Left ventricle myocardium inferior (tissue), 1 donor: ENCODE results near the gene CALN1. TPM values are rescaled to one million over a fixed set of nuclear protein-coding genes. Genes with fewer than 3 reads are reported as not detected.

ENCODE experiments used
- DNase-seq: peaks from one replicate; pipeline ENCODE4 v3.0.0-alpha.2; 2020
- H3K27ac ChIP-seq: fragments of 200-600 bp; replicated peaks from 2 replicates; pipeline ENCODE4 v1.8.0; 2021
- H3K27me3 ChIP-seq: fragments of 200-600 bp; 2 replicates; pipeline ENCODE4 v1.8.0; 2021; ENCODE audit warnings: low read depth
- H3K36me3 ChIP-seq: fragments of 200-600 bp; 2 replicates; pipeline ENCODE4 v1.8.0; 2021
- H3K4me1 ChIP-seq: fragments of 200-600 bp; 2 replicates; pipeline ENCODE4 v1.8.0; 2021
- H3K4me3 ChIP-seq: fragments of 200-600 bp; 2 replicates; pipeline ENCODE4 v1.8.0; 2021; ENCODE audit warnings: mild to moderate bottlenecking, moderate library complexity
- H3K9me3 ChIP-seq: fragments of 200-600 bp; replicated peaks from 2 replicates; pipeline ENCODE4 v1.8.0; 2021
- intact Hi-C: fragments of 100-400 bp; cut with micrococcal nuclease; formaldehyde crosslinking; loops from one replicate; pipeline ENCODE4 v1.11.0; 2022
- total RNA-seq: library from RNA; stranded (reverse); fragmentation: NEBNext Ultra II Directional; extraction: Animal tissue kit (Norgen Biotek cat#: 25700); gene quantifications from one replicate; pipeline ENCODE4 v1.2.1, GENCODE V29; 2021
- TF ChIP-seq, protein P1 (sequence below): fragments of 200-600 bp; IDR thresholded peaks from 2 replicates; pipeline ENCODE4 v1.8.0; 2021; ENCODE audit warnings: antibody characterized with exemption, mild to moderate bottlenecking, borderline replicate concordance
- donor health status: DM: no; HTN: yes; CAD: no; lungs with severe emphysema.

The CALN1 gene
- total RNA-seq, 1 donor from 2014 or later, result not detected

DNA sequence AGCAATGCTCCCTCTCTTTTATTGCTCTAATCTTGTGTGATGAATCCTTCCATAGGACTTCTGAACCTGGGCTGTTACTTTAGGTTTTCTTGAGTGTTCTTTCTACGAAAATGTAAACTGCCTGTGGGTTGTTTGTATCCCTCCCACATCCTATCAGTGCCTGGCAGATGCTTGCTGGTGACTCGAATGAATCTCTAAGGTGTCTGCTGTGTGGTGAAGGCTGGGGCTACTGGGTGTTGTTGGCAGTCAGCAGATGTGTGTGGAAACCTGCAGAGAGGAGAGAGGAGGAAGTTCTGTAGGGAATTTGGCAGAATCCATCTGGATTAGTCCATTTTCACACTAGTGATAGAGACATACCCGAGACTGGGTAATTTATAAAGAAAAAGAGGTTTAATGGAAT lies 639.4 kb downstream of the CALN1 start:
- Histone ChIP-seq H3K4me1 (no peaks in the 10 kb centered on the region), H3K4me3 (no peak overlapping the region), H3K27ac (no peak overlapping the region), H3K36me3 (no peaks in the 10 kb centered on the region), H3K9me3 (no peaks in the 10 kb centered on the region), H3K27me3 (peaks cover 61% of the 10 kb centered on the region)
- intact Hi-C loops, result no loop called here
- no peak for DNase-seq
- TF ChIP-seq, protein P1, sequence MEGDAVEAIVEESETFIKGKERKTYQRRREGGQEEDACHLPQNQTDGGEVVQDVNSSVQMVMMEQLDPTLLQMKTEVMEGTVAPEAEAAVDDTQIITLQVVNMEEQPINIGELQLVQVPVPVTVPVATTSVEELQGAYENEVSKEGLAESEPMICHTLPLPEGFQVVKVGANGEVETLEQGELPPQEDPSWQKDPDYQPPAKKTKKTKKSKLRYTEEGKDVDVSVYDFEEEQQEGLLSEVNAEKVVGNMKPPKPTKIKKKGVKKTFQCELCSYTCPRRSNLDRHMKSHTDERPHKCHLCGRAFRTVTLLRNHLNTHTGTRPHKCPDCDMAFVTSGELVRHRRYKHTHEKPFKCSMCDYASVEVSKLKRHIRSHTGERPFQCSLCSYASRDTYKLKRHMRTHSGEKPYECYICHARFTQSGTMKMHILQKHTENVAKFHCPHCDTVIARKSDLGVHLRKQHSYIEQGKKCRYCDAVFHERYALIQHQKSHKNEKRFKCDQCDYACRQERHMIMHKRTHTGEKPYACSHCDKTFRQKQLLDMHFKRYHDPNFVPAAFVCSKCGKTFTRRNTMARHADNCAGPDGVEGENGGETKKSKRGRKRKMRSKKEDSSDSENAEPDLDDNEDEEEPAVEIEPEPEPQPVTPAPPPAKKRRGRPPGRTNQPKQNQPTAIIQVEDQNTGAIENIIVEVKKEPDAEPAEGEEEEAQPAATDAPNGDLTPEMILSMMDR, result no peak

DNA sequence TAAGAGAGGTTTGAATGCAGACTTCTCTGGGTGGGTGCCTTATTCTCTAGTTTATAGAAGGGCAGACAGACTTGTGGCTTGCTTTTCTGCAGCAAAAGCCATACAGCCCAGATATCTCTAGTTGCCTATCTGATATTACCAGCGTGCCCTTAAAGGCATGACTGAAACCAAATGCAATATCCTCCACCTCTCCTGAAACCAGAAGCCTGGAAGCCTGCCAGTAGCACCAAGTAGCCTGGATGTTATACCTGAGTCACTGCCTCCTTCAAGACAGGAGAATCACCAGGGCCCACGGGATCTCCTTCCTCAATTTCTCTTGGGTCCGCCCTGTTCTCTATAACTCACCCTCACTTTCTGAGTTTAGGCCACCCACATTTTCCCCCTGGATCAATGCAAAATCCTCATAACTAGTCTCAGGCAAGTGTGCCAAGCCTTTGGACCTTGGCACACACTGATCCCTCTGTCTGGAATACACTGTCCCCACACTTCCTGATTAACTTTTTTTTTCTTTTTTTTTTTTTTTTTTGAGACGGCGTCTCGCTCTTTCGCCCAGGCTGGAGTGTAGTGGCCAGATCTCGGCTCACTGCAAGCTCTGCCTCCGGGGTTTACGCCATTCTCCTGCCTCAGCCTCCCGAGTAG lies 641.8 kb downstream of the CALN1 start:
- no peak overlapping the region for H3K27ac ChIP-seq
- DNase-seq, result no peak
- intact Hi-C loops, result no loop called here
- no peaks in the 10 kb centered on the region for H3K9me3 ChIP-seq
- no peak overlapping the region for H3K4me3 ChIP-seq
- no peaks in the 10 kb centered on the region for H3K4me1 ChIP-seq
- H3K27me3 ChIP-seq, result peaks cover 42% of the 10 kb centered on the region
- no peaks in the 10 kb centered on the region for H3K36me3 ChIP-seq
- TF ChIP-seq, protein P1, result no peak

DNA sequence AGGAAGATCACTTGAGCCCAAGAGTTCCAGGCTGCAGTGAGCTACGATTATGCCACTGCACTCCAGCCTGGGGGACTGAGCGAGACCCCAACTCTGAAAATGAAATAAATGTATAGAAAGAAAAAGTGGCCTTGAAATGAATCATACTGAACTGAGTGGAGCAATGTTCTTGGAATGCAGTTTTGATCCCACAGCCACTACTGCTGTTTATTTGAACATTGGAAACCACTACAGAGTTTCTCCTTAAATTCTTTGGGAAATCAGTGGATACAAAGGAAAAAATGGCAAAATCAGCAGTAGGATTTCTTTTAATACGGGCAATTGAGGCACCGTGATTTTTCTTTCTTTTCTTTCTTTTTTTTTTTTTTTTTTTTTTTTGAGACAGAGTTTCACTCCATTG lies 642.8 kb downstream of the CALN1 start:
- Histone ChIP-seq H3K4me3 (no peak overlapping the region), H3K36me3 (no peaks in the 10 kb centered on the region), H3K9me3 (no peaks in the 10 kb centered on the region), H3K4me1 (no peaks in the 10 kb centered on the region), H3K27me3 (peaks cover 31% of the 10 kb centered on the region), H3K27ac (no peak overlapping the region)
- intact Hi-C loops, result no loop called here
- TF ChIP-seq, protein P1, result no peak
- no peak for DNase-seq

DNA sequence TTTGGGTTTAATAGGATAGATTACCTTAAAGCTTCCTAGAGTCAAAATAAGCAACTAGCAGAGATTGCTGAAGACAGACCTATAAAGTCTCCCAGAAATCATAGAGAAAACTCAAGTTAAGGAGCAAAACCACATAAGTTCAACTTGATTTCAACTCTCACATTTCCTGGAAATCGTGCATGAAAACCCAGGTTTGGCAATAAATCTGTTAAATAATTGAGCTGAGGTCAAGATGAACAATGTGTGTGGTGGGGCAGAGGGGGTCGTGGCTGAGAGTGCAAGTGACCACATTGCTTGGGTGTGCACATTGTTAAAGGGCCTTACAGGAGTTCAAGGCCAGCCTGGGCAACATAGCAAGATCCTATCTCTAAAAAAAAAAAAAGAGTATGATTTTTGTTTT lies 643.7 kb downstream of the CALN1 start:
- TF ChIP-seq, protein P1, result no peak
- no peaks in the 10 kb centered on the region for H3K4me1 ChIP-seq
- intact Hi-C loops, result no loop called here
- H3K9me3 ChIP-seq, result peaks cover under 1% of the 10 kb centered on the region
- H3K27ac ChIP-seq, result no peak overlapping the region
- no peaks in the 10 kb centered on the region for H3K36me3 ChIP-seq
- no peak overlapping the region for H3K4me3 ChIP-seq
- peaks cover 23% of the 10 kb centered on the region for H3K27me3 ChIP-seq
- DNase-seq, result no peak

DNA sequence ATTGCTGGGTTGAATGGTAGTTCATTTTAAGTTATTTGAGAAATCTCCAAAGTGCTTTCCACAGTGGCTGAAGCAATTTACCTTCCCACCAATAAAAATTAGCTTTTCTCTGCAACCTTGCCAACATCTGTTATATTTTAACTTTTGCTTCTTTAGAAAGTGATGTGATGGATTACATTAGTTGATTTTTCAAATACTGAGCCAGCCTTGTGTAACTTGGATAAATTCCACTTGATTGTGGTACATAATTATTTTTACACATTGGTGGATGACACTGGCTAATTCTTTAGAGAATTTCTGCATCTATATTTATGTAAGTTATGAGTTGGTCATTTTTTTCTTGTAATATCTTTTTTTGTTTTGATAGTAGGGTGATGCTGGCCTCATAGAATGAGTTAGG lies 646.1 kb downstream of the CALN1 start:
- H3K27me3 ChIP-seq, result no peaks in the 10 kb centered on the region
- H3K4me3 ChIP-seq, result no peak overlapping the region
- no peak overlapping the region for H3K27ac ChIP-seq
- no peak for DNase-seq
- TF ChIP-seq, protein P1, result no peak
- H3K9me3 ChIP-seq, result peaks cover 23% of the 10 kb centered on the region
- H3K36me3 ChIP-seq, result no peaks in the 10 kb centered on the region
- intact Hi-C loops, result no loop called here
- no peaks in the 10 kb centered on the region for H3K4me1 ChIP-seq

DNA sequence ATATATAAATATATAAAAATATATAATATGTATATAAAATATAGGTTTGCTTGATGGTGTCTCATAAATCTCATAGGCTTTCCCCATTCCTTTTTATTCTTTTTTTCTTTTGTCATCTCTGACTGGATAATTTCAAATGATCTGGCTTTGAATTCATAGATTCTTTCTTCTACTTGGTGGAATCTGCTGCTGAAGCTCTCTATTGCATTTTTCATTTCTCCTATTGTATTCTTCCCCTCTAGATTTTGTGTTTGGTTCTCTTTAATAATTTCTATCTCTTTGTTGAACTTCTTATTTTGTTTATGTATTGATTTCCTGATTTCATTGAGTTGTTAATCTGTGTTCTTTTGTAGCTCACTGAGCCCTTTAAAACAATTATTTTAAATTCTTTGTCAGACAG lies 650.8 kb downstream of the CALN1 start:
- TF ChIP-seq, protein P1, result no peak
- Histone ChIP-seq H3K27me3 (no peaks in the 10 kb centered on the region), H3K27ac (no peak overlapping the region), H3K36me3 (no peaks in the 10 kb centered on the region), H3K4me3 (no peak overlapping the region), H3K9me3 (peaks cover 60% of the 10 kb centered on the region), H3K4me1 (no peaks in the 10 kb centered on the region)
- intact Hi-C loops, result no loop called here
- no peak for DNase-seq
